Activated T-cell treated with anti-CD3 and anti-CD28 coated beads, Interleukin-2, amount 50 U/mL, for 1 hour (primary cell): ENCODE measurements around the gene KRT86.
A peak's percentile ranks its signal among the peaks of the same experiment; 100 is the strongest.
"Not testable (repeated sequence)": the region's sequence is repeated elsewhere in the genome, so short reads cannot be mapped to it uniquely, and the experiment has no call there.

Source experiments
- DNase-seq: peaks from one replicate; pipeline ENCODE4 v3.0.0-alpha.2; 2020

KRT86 gene

DNA sequence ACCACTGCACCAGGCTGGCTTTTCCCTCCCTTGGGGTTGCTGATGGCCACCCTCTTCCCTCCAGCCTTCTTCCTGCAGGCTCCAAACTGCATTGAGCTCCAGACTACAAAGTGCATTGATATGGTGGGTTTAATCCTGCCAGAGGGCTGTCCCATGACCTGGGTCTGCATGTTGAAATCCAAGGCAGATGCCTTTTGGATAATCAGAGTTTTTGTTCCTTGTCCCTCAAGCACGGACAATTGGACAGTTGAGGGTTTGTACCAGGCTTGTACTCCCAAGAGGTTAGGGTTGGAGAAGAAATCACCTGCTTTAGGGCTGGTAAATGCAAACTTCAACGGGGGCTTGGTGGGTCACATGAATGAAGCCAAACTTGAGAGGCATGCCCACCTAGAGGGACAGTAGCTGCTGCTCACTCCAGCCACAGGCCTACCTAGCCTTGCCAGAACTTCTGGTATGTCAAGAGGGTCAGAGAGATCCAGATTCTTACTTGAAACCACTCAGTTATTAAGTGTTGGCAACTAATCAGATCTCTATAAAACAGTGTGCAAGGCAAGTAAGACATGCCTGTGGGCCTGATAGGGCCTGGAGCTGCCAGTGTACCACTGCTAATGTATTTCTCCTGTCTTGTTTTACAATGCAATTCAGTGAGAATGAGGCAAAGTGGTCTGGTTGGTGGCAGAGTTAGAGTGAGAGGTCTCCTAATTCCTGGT is 68.5 kb downstream of the KRT86 start:
- DNase-seq = no peak

DNA sequence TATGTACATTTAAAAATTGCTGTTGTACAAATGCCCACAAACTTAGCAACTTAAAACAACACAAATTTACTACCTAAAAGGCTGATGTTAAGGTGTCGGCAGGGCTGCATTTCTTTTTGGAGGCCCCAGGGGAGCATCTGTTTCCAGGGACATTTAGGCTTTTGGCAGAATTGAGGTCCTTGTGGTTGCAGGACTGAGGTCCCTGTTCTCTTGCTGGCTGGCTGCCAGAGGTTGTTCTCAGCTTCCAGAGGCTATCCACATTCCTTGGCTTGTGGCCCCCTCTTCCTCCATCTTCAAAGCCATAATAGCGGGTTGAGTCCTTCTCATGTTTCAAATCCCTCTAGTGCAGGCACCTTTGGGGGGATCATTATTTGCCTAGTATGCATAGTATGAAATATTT is 69.1 kb downstream of the KRT86 start:
- no peak for DNase-seq

GRCh38 chr12:52344111-52344510 is 69.7 kb downstream of the KRT86 start:
- no peak for DNase-seq

DNA sequence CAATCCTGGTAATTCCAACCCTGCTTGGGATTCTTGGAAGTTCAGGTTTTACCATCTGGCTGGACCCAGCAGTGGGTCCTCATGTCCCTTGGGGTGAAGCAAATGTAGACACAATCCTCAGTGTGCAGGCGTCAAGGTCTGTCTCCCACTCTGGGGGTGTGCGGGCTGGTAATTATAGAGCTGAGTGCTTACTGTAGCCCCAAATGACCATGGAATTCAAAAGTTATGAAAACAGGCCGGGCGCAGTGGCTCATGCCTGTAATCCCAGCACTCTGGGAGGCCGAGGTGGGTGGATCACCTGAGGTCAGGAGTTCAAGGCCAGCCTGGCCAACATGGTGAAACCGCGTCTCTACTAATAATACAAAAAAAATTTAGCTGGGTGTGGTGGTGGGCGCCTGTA is 70.6 kb downstream of the KRT86 start:
- DNase-seq = not testable (repeated sequence)

GRCh38 chr12:52346593-52346992 is 72.1 kb downstream of the KRT86 start:
- DNase-seq = no peak

DNA sequence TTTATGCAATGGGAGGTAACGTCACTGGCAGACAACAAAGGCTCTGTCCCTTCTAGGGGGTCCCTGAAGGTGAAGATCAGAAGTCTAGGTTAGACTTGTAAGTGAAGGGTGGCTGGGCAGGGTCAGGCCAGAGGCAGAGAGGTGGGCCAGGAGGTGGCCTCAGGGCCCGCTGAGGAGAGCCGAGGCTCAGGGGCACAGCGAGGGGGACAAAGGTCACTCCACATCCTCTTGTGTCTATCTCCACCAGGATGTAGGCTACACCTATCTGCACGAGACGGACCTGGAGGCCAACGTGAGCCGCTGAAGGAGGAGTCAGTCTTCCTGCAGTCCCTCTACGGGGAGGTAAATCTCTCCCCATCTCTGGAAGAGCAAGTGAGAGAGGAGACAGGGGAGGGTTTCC is 72.6 kb downstream of the KRT86 start:
- no peak for DNase-seq

- no peak for DNase-seq
Measured at GRCh38 chr12:52347551-52348510, 73.4 kb downstream of the KRT86 start.

DNA sequence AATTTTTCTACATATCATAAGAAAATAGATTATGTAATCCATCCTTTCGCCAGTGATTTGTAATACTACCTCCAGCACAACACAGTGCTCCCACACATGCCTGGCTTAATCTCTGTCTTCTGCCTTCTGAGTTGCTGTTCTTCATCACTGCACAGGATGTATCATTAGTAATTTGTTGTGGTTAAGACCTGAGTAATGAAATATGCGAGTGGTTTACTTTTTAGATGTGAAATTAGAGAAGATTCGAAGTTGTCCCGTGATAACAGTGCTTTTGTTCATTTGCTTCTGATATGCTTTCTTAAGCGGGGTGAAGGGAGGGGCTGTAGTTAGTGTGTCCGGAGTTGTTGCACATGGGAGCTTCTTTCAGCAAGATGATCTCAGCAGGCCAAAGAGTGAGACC is 74.8 kb downstream of the KRT86 start:
- DNase-seq = no peak

- no peak for DNase-seq
Measured at GRCh38 chr12:52350021-52350620, 75.7 kb downstream of the KRT86 start.

- no peak for DNase-seq
Measured at GRCh38 chr12:52350786-52351185, 76.3 kb downstream of the KRT86 start.

DNA sequence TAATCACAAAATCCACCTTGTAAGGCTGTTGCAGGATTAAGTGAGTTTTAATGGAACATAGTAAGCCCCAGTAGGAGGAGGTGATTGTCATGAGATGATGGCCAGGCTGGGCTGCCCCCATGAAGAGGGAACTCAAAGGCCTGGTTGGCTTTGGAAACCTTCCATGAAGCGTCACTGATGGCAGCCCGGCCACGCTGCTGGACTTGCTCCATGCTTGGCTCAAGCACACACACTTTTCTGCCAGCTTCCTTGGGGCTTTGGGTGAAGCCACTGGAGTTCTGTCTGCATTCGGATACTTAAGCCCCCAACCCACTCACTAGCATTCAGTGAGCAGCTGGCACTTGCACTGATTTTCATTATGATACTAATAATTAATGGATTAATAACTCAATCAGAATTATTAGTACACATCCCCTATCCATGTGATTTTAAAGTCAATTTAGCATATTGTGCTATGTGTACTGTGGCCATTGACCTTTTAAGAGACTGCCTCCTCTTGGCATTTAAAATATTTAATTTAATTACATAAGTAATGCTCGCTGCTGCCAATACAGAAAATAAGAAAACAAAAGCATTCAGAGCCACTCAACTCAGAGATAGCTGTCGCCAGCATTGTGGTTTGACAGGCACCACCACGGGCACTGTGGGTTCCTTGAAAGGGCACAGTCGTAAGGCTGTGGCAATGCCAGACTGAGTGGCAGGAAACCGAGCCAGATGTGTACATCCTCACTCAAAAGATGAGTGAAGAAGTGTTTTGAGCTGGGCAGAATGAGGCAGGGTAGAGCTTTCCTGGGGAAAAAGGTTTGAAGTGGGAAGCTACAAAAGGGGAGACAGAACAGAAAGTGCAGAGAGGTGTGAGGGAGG is 77.0 kb downstream of the KRT86 start:
- DNase-seq = peak; percentile 63

- DNase-seq = no peak
Measured at GRCh38 chr12:52352951-52353350, 78.5 kb downstream of the KRT86 start.

DNA sequence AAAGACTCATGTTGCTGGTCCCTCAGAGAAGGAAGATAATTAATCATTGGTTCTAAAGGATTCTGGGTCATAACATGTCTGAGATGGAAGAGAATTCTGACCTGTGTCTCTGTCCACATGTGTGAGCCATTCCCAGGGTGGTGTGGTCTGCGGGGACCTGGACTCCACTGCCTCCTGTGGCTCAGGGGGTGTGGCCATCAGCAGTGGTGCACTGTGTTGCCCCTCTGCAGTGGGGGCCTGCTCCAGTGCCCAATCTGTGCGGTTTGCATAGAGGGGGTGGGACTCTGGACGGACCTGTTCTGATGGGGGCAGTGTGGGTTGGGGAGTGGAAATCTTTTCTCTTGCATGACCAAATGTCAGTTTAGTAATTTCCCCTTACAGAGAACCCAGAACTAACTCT is 79.3 kb downstream of the KRT86 start:
- no peak for DNase-seq

DNA sequence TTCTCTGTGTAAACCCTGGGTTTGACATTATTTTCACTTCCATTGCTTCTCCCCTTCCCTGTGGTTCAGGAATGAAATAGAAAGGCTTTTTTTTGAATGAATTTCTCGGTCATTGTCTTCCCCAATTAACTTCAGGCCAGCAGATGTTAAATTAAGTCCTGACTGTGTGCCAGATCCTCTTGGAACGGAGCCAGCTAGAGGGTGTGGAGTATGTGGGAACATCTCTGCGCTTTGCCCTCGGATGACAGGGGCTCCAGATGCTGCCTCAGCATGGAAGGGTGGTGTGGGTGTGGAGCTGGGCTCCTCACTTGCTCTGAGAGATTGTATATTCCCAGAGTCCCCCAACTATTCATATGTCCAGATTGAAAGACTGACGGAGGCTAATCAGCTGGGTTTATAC is 79.8 kb downstream of the KRT86 start:
- DNase-seq = no peak

DNA sequence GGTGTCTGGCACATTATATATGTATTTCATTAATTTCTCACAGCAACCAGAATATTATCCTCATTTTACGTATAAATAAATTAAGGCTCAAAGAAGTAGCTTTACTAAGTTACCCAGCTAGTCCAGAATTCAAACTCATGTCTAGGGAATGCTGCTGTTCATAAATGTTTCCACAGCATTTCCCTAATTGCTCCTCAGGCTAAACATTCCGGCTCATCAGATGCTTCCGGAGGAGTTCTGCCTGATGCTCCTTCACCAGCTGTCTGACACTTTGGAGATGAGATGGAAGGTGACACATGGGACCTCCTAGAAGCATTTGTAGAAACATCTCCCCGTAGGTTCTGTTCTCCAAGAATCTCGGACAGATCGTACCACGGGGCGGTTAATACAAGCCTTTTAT is 80.7 kb downstream of the KRT86 start:
- no peak for DNase-seq

GRCh38 chr12:52356031-52356761 is 81.8 kb downstream of the KRT86 start:
- no peak for DNase-seq

DNA sequence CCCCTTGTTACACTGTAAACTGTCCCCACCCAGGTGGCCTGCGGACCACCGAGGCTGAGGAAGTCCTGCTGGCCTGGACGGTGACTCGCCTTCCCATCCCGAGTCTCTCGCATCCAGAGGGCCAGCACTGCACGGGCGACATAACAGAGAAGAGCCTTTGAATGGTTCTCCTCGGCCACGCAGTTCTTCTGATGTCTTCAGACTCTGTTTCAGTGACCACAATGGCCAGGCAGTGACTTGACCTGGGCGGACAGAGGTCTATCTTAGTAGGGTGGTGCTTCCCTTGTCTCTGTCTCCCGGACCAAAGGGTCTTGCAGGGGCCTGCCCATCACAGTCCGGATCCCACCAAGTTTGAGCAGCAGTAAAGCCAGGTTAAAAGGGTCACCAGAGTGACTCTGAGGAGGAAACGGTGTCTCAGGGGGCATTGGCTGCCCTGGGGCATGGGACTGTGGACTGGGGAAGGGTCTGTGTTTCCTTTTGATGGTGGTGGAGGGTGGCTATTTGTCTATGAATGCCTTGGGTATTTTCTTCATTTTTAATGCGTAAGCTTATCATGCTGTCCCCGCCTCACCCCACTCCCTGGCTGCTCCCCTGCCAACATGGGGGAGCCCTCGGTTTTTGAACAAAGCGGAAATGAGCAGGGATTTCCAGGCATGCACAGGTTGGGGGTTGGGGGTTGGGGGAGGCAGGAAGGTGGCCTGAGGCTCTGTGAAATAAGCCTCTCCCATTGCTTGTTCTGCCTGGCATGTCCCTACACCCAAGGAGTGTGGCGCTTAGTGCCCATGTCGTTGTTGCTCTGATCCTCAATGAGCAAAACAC is 82.5 kb downstream of the KRT86 start:
- no peak for DNase-seq
